LNCaP clone FGC (cell line): ENCODE results near the gene CFI.

Experiments
- DNase-seq: peaks from one replicate; pipeline ENCODE4 v3.0.0-alpha.2; 2011; ENCODE audit warnings: low read depth
- H3K4me3 ChIP-seq: 2 replicates; pipeline ENCODE4 v1.5.1; 2011; ENCODE audit warnings: mild to moderate bottlenecking, low read depth, low read length, control low read depth
- TF ChIP-seq, protein P1 (sequence below): IDR thresholded peaks from 2 replicates; pipeline ENCODE4 v1.5.1; 2012; ENCODE audit warnings: mild to moderate bottlenecking; ENCODE audit not compliant: control insufficient read depth, insufficient read depth; ENCODE audit errors: extremely low read depth

Gene CFI

DNA sequence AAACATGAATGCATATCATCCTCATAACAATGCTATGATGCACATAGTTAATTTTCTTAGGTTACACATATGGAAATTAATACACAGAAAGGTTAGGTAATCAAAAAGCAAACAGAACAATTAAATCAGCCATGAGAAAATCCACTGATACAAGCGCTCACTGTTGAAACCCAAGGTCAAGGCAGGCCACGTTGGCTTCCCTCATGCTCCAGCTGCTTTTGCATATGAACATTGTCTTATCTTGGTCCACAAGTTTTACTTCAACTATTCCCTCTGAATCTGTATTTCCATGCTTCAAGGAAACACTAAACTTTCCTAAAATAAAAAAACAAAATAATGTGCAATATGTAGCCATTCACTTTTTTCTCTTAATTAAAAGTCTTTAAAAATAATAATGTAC lies 37.4 kb downstream of the CFI start:
- peak; percentile 22 for DNase-seq
- TF ChIP-seq, protein P1, sequence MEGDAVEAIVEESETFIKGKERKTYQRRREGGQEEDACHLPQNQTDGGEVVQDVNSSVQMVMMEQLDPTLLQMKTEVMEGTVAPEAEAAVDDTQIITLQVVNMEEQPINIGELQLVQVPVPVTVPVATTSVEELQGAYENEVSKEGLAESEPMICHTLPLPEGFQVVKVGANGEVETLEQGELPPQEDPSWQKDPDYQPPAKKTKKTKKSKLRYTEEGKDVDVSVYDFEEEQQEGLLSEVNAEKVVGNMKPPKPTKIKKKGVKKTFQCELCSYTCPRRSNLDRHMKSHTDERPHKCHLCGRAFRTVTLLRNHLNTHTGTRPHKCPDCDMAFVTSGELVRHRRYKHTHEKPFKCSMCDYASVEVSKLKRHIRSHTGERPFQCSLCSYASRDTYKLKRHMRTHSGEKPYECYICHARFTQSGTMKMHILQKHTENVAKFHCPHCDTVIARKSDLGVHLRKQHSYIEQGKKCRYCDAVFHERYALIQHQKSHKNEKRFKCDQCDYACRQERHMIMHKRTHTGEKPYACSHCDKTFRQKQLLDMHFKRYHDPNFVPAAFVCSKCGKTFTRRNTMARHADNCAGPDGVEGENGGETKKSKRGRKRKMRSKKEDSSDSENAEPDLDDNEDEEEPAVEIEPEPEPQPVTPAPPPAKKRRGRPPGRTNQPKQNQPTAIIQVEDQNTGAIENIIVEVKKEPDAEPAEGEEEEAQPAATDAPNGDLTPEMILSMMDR: no peak
- no peak overlapping the region for H3K4me3 ChIP-seq

DNA sequence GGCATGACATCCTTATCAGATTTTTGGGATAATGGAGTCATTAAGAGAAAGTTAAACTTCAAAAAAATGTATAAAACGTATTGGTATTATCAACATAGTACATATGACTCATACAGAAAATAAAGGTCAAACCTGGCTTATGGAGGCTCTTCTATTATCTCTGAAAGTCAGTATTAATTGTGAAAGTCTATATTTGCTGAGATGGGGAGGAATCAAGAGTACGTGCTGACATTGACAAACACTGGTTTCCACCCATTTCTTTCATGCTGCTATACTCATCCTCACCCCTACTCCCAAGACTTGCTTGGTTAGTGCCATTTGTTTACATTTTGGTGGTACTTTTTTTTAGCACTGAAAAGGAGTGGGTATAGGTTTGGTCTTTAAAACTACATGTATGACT lies 41.1 kb downstream of the CFI start:
- DNase-seq: no peak
- TF ChIP-seq, protein P1: no peak
- no peak overlapping the region for H3K4me3 ChIP-seq

DNA sequence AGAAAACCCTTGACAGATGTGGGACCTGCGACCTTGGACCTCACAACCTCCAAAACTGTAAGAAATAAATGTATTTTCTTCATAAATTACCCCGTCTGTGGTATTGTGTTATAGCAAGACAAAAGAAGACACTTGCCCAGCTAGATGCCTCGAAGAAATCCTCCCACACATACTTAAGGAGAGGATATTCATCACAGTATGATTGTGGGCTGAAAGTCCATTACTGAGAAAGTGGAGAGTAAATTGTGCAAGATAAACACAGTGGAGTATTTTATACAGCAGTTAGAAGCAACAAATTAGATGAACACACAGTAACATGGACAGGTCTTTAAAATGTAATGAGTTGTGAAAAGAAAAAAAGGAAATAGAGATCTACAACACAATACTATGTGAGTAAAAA lies 46.1 kb downstream of the CFI start:
- DNase-seq: no peak
- TF ChIP-seq, protein P1: no peak
- H3K4me3 ChIP-seq: no peak overlapping the region

DNA sequence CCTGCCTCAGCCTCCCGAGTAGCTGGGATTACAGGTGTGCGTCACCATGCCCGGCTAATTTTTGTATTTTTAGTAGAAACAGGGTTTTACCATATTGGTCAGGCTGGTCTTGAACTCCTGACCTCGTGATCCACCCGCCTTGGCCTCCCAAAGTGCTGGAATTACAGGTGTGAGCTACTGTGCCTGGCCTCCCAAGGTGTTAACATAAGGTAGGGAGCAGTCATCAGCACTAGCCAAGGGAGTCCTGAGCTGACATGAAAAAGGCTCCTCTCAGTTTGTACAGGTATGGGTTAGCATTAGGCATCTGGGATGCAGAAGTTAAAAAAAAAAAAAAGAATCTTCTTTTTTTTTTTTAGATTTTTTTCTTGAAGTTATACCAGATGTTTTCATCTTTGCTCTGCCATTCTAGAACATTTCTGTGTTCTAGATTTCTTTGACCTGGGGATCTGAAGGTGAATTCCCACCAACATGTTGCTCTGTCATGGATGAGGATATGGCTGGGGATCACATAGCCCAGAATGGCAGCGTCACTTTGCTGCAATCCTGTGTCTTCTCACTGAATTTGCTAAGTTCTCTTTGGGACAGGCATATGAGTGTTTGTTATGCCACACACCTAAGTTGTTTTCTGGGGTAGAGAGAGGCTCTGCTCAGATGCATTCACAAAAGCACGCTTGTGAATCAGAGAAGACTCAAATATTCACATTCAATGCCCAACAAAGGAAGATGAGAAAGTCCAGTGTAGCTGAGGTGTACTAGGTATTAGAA lies 47.5 kb downstream of the CFI start:
- no peak overlapping the region for H3K4me3 ChIP-seq
- no peak for DNase-seq
- TF ChIP-seq, protein P1: no peak

DNA sequence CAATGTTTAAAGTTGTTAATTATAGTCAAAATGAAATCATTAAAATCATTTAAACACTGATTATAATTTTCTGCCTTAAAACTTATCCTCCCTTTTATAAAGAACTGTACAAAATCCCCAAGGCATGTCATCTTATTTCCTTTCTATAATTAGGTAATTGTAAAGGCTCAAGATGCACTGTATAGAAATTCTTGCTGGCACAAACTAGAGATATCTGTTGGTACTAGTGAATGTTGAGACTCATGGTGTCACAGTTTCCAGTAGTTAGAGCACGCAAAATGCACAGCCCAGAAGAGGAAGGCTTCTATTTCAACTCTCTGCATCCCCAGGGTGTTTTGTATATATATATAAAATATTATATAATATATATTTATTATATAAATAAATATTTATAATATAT lies 49.3 kb downstream of the CFI start:
- no peak for DNase-seq
- no peak overlapping the region for H3K4me3 ChIP-seq
- TF ChIP-seq, protein P1: no peak

DNA sequence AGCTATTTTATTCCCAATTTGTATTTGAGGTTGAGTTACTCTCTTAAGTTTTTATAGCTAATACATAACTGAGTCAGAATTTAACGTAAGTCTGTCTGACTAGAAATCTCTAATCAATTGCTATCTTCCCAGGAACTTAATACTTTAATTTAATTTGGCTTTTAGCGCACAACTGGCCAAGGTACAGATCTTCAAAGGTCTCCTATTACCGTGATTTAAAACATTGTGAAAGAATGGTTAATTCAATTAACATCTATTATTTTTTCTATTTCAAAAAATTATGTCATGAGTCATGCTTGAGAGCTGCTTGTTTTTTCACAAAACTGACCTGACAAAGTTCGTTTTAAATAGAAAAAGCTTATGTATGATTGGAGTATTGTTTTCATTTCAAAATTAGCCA lies 49.9 kb downstream of the CFI start:
- TF ChIP-seq, protein P1: no peak
- DNase-seq: no peak

More for the DNA sequence above, 49.9 kb downstream of the CFI start:
- no peak overlapping the region for H3K4me3 ChIP-seq
